Activated T-cell treated with anti-CD3 and anti-CD28 coated beads, Interleukin-2, amount 50 U/mL, for 72 hours (primary cell): Measurements from ENCODE around the gene TMEM176A. TPM values are rescaled to one million over a fixed set of nuclear protein-coding genes. Genes with fewer than 3 reads are reported as not detected.
A peak's percentile ranks its signal among the peaks of the same experiment; 100 is the strongest.

Source experiments
- ATAC-seq, 2 donors: fragments of 150-1000 bp; cut with Tn5 transposase; replicated peaks in 1 of 2; 2 replicates each; pipeline ENCODE4 v1.10.0; 2021; ENCODE audit warnings: moderate library complexity in 2 of 2, mild to moderate bottlenecking in 1 of 2
- DNase-seq, 2 donors: peaks; one replicate each; pipeline ENCODE4 v3.0.0; 2021 to 2022; ENCODE audit warnings: mixed read lengths in 1 of 2
- H3K27ac Mint-ChIP-seq: one replicate; pipeline ENCODE4 v1.8.0; 2022; ENCODE audit warnings: mild to moderate bottlenecking, moderate library complexity, mixed read lengths
- H3K27me3 Mint-ChIP-seq: one replicate; pipeline ENCODE4 v1.8.0; 2022; ENCODE audit warnings: low read depth, mixed read lengths
- H3K36me3 Mint-ChIP-seq, 2 donors: one replicate each; pipeline ENCODE4 v1.8.0; 2022; ENCODE audit warnings: mixed read lengths in 2 of 2, mild to moderate bottlenecking in 1 of 2; ENCODE audit not compliant: insufficient read depth in 2 of 2
- H3K4me1 Mint-ChIP-seq: one replicate; pipeline ENCODE4 v1.8.0; 2022; ENCODE audit warnings: low read depth, mixed read lengths
- H3K4me3 Mint-ChIP-seq, 2 donors: one replicate each; pipeline ENCODE4 v1.8.0; 2022; ENCODE audit warnings: mild to moderate bottlenecking in 2 of 2, mixed read lengths in 2 of 2, moderate library complexity in 2 of 2
- H3K9me3 Mint-ChIP-seq, 2 donors: one replicate each; pipeline ENCODE4 v1.8.0; 2022; ENCODE audit warnings: mixed read lengths in 2 of 2
- total RNA-seq, 2 donors: library from RNA; stranded (reverse); gene quantifications; one replicate each; pipeline ENCODE4 v1.2.3, GENCODE V29; 2022

TMEM176A gene
- total RNA-seq, 2 donors from 2014 or later, result 0.24 to 0.30 TPM

GRCh38 chr7:150791746-150792452 lies 8.7 kb upstream of the TMEM176A start:
- H3K27ac Mint-ChIP-seq, result no peak overlapping the region
- H3K27me3 Mint-ChIP-seq, result peaks cover 7% of the 10 kb centered on the region
- H3K9me3 Mint-ChIP-seq, result no peaks in the 10 kb centered on the region
- no peaks in the 10 kb centered on the region for H3K36me3 Mint-ChIP-seq
- no peaks in the 10 kb centered on the region for H3K4me1 Mint-ChIP-seq
- DNase-seq, result no peak
- ATAC-seq, result no peak
- no peak overlapping the region for H3K4me3 Mint-ChIP-seq

GRCh38 chr7:150793569-150794238 lies 6.9 kb upstream of the TMEM176A start:
- Mint-ChIP-seq H3K4me1 (no peaks in the 10 kb centered on the region), H3K36me3 (no peaks in the 10 kb centered on the region), H3K9me3 (no peaks in the 10 kb centered on the region), H3K27ac (no peak overlapping the region), H3K4me3 (no peak overlapping the region), H3K27me3 (peaks cover 13% of the 10 kb centered on the region)
- ATAC-seq, result no peak
- no peak for DNase-seq

DNA sequence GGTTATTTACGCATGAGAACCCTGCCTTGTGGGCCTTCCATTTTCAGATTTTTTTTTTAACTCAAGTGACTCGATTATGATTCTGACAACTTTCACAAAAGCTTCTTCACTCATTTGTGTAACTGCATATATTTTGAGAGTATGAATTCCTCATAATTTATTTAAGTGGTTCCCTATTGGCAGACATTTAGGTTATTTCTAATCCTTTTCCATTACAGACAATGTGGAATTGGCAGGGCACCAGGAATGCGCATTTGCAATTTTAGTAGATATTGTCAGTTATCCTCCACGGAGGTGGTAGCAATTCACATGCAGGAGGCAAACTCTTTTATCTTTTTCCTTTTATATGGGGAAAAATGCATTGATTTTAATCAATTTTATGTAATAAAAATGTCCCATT lies 2.9 kb upstream of the TMEM176A start:
- Mint-ChIP-seq H3K9me3 (no peaks in the 10 kb centered on the region), H3K4me1 (no peaks in the 10 kb centered on the region), H3K27me3 (peaks cover 41% of the 10 kb centered on the region), H3K36me3 (peaks cover 0 to 3% of the 10 kb centered on the region in 2 donors), H3K4me3 (no peak overlapping the region), H3K27ac (no peak overlapping the region)
- DNase-seq (no peak), ATAC-seq (no peak)

DNA sequence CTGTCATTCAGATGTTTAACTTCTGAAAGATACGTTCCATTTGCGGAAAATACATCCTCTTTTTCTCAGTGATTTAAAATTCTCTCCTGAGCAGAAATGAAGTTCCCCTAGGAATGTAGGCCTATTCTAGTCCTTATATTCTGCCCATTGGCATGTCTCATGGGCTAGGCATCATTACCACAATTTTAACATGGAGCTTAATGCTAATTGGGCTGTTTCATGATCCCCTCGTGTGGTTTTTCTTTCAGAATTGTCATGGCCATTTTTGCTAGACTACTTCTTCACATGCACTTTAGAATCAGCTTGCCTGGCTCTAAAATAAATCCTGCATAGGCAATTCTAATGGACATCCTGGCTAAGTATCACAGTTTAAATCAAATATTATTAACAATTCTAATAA lies 1.4 kb upstream of the TMEM176A start:
- Mint-ChIP-seq H3K9me3 (no peaks in the 10 kb centered on the region), H3K27me3 (peaks cover 41% of the 10 kb centered on the region), H3K36me3 (peaks cover 0 to 3% of the 10 kb centered on the region in 2 donors), H3K27ac (no peak overlapping the region), H3K4me3 (peak overlapping the region in 1 of 2 donors; percentile 42), H3K4me1 (no peaks in the 10 kb centered on the region)
- DNase-seq (no peak), ATAC-seq (no peak)

GRCh38 chr7:150799741-150800580 lies 608 bp upstream of the TMEM176A start, which contains the start of gene TMEM176B:
Gene TMEM176B (minus strand): TSS chr7:150800364. CDS start chr7:150796569, 3,795 bp downstream.
- Mint-ChIP-seq H3K27me3 (peaks cover 46% of the 10 kb centered on the region), H3K9me3 (peaks cover 0 to 2% of the 10 kb centered on the region in 2 donors), H3K27ac (no peak within 1 kb of the TSS), H3K4me1 (no peaks in the 10 kb centered on the region), H3K4me3 (peak within 1 kb of the TSS; percentile 58 to 73), H3K36me3 (peaks cover 0 to 3% of the 10 kb centered on the region in 2 donors)
- peak; percentile 20 to 45 for ATAC-seq
- DNase-seq, result no peak

- H3K4me1 Mint-ChIP-seq, result no peaks in the 10 kb centered on the region
- peaks cover under 1 to 7% of the 10 kb centered on the region in 2 donors for H3K9me3 Mint-ChIP-seq
- no peak overlapping the region for H3K27ac Mint-ChIP-seq
- peak overlapping the region; percentile 46 to 50 for H3K4me3 Mint-ChIP-seq
- H3K27me3 Mint-ChIP-seq, result peaks cover 48% of the 10 kb centered on the region
- ATAC-seq (peak in 1 of 2 donors; percentile 7), DNase-seq (no peak)
- peaks cover 0 to 3% of the 10 kb centered on the region in 2 donors for H3K36me3 Mint-ChIP-seq
Observed at GRCh38 chr7:150801242-150801945, 825 bp downstream of the TMEM176A start.

- ATAC-seq (no peak), DNase-seq (no peak)
- H3K27ac Mint-ChIP-seq, result no peak overlapping the region
- H3K27me3 Mint-ChIP-seq, result peaks cover 45% of the 10 kb centered on the region
- H3K9me3 Mint-ChIP-seq, result peaks cover 2 to 7% of the 10 kb centered on the region in 2 donors
- H3K36me3 Mint-ChIP-seq, result peaks cover 0 to 3% of the 10 kb centered on the region in 2 donors
- peak overlapping the region; percentile 38 to 46 for H3K4me3 Mint-ChIP-seq
- no peaks in the 10 kb centered on the region for H3K4me1 Mint-ChIP-seq
Observed at GRCh38 chr7:150801946-150802771, 1.6 kb downstream of the TMEM176A start.

DNA sequence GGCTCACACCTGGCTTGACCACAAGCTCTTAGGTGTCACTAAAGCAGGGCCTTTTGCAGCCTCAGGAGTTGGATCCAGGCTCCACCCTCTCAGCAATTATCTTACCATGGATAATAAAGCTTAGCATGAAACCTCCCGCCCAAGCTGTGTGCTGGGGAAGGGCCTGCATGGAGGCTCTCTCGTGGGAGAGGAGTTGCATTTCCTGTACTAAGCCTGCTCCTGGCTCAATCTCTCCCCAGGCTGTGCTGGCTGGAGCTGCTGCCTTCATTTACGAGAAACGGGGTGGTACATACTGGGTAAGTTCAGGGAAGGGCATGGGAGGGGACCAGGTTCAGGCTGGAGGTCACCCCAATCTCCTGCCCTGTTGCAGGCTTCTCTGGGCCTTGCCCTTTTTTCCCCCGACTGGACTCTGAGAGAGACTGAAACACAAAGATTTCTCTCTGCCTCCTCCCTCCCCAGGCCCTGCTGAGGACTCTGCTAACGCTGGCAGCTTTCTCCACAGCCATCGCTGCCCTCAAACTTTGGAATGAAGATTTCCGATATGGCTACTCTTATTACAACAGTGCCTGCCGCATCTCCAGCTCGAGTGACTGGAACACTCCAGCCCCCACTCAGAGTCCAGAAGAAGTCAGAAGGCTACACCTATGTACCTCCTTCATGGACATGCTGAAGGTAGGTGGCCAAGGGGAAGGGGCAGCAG lies 2.7 kb downstream of the TMEM176A start:
- H3K36me3 Mint-ChIP-seq, result peaks cover 0 to 3% of the 10 kb centered on the region in 2 donors
- peaks cover 2 to 7% of the 10 kb centered on the region in 2 donors for H3K9me3 Mint-ChIP-seq
- no peak for DNase-seq
- H3K27ac Mint-ChIP-seq, result no peak overlapping the region
- H3K27me3 Mint-ChIP-seq, result peaks cover 42% of the 10 kb centered on the region
- H3K4me1 Mint-ChIP-seq, result no peaks in the 10 kb centered on the region
- no peak overlapping the region for H3K4me3 Mint-ChIP-seq
- ATAC-seq, result no peak

GRCh38 chr7:150804802-150805201 lies 4.2 kb downstream of the TMEM176A start:
- Mint-ChIP-seq H3K27ac (no peak overlapping the region), H3K36me3 (peaks cover 0 to 3% of the 10 kb centered on the region in 2 donors), H3K9me3 (peaks cover 2 to 7% of the 10 kb centered on the region in 2 donors), H3K4me1 (no peaks in the 10 kb centered on the region), H3K27me3 (peaks cover 36% of the 10 kb centered on the region), H3K4me3 (no peak overlapping the region)
- ATAC-seq, result no peak
- no peak for DNase-seq

DNA sequence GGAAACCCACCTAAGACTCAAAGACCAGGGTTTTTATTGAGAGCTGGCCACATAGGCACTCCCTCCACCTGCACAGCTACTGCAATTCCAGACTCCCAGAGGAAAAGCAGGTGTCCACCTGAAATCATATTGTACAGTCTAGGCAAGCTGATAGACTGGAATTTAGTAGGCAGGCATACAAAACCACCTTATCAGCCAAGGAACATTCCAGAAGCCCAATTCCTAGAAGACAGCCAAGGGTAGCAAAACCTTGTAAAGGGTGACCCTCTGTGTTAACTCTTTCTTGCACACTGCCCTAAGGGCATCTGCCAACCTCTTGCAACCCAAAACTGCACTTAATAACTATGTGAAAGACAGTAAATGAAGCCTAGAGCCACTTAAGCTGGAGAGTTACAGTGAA lies 5.3 kb downstream of the TMEM176A start:
- no peak for DNase-seq
- Mint-ChIP-seq H3K4me1 (no peaks in the 10 kb centered on the region), H3K9me3 (peaks cover 2 to 9% of the 10 kb centered on the region in 2 donors), H3K4me3 (no peak overlapping the region), H3K27ac (no peak overlapping the region), H3K27me3 (peaks cover 47% of the 10 kb centered on the region), H3K36me3 (peaks cover 0 to 3% of the 10 kb centered on the region in 2 donors)
- ATAC-seq, result no peak

DNA sequence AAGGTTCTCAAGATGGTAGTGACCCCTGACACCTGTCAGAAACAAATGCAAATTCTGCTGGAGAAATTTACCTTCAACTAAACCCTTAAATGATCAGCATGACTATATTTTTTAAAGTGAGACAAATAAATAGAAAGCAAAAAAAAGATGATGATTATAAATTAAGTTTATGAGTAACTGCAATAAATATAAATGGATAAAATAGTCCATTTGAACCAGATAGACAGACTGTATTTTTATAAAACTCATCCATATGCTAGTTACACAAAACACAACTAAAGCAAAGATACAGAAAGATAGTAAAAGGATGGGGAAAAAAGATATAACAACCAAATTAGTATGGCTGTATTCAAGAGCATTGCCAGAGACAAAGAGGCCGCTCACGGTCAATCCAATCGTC lies 5.9 kb downstream of the TMEM176A start:
- ATAC-seq, result no peak
- DNase-seq, result no peak
- H3K36me3 Mint-ChIP-seq, result peaks cover 0 to 3% of the 10 kb centered on the region in 2 donors
- H3K4me3 Mint-ChIP-seq, result no peak overlapping the region
- H3K27me3 Mint-ChIP-seq, result peaks cover 42% of the 10 kb centered on the region
- H3K4me1 Mint-ChIP-seq, result no peaks in the 10 kb centered on the region
- peaks cover 2 to 9% of the 10 kb centered on the region in 2 donors for H3K9me3 Mint-ChIP-seq
- no peak overlapping the region for H3K27ac Mint-ChIP-seq
